ENCODE measurements around the gene MARCO.

DNA sequence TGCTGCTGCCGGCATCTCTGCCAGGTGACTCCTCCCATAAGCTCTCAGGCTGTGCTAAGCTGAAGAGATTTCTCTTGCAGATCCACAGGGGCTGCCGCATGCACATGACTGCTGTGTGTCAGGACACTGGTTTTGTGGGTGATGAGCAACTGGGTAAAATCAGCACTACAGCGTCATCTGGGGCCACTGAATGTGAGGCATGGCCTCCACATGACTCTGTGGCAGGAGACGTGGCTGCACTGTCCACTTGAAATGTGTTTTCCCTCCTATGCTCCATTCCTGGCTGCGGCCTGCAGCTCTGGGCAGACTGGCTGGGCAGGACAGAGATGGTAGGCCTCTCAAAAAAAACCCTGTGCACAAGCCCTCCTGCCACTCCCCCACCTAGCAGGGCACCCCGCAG lies 63.6 kb downstream of the MARCO start:
- no peak for TF ChIP-seq TAF1 (IDR thresholded peaks at IDR 0.05; ENCODE audit: borderline replicate concordance, low read depth, low read length)
- no peak for TF ChIP-seq RFX5 (IDR thresholded peaks at IDR 0.05; ENCODE audit: low read length)
- TF ChIP-seq, protein P1, sequence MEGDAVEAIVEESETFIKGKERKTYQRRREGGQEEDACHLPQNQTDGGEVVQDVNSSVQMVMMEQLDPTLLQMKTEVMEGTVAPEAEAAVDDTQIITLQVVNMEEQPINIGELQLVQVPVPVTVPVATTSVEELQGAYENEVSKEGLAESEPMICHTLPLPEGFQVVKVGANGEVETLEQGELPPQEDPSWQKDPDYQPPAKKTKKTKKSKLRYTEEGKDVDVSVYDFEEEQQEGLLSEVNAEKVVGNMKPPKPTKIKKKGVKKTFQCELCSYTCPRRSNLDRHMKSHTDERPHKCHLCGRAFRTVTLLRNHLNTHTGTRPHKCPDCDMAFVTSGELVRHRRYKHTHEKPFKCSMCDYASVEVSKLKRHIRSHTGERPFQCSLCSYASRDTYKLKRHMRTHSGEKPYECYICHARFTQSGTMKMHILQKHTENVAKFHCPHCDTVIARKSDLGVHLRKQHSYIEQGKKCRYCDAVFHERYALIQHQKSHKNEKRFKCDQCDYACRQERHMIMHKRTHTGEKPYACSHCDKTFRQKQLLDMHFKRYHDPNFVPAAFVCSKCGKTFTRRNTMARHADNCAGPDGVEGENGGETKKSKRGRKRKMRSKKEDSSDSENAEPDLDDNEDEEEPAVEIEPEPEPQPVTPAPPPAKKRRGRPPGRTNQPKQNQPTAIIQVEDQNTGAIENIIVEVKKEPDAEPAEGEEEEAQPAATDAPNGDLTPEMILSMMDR (IDR thresholded peaks at IDR 0.05), result no peak
- TF ChIP-seq YY1 (IDR thresholded peaks at IDR 0.05; ENCODE audit: low read depth), result no peak
- TF ChIP-seq EZH2phosphoT487 (IDR thresholded peaks at IDR 0.05; ENCODE audit: borderline replicate concordance, low read depth), result no peak
- TF ChIP-seq, protein P2, sequence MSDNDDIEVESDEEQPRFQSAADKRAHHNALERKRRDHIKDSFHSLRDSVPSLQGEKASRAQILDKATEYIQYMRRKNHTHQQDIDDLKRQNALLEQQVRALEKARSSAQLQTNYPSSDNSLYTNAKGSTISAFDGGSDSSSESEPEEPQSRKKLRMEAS (IDR thresholded peaks at IDR 0.05; ENCODE audit: low read depth), result no peak
- TF ChIP-seq REST (IDR thresholded peaks at IDR 0.05; ENCODE audit: low read depth, low read length), result no peak
- TF ChIP-seq FOSL2 (IDR thresholded peaks at IDR 0.05; ENCODE audit: borderline replicate concordance, low read depth), result no peak
- no peak for TF ChIP-seq RAD21 (IDR thresholded peaks at IDR 0.05; ENCODE audit: low read length)
- TF ChIP-seq POLR2AphosphoS5 (IDR thresholded peaks at IDR 0.05; ENCODE audit: low read depth, low read length), result no peak

Data from SK-N-SH (cell line).